GM15510 (cell line): ENCODE measurements around the gene P3H2.

Source experiments
- POLR2A ChIP-seq: IDR thresholded peaks from 3 replicates; pipeline ENCODE4 v1.6.1; 2011; ENCODE audit warnings: borderline replicate concordance; ENCODE audit not compliant: insufficient read length; ENCODE audit errors: extremely low read depth

Gene P3H2

GRCh38 chr3:189944285-189945145 lies 176.2 kb downstream of the P3H2 start:
- TF ChIP-seq POLR2A: no peak

- no peak for TF ChIP-seq POLR2A
These were observed 177.7 kb downstream of the P3H2 start for GRCh38 chr3:189942948-189943347.

GRCh38 chr3:189941679-189942078 lies 179.0 kb downstream of the P3H2 start:
- TF ChIP-seq POLR2A: no peak

- no peak for TF ChIP-seq POLR2A
These were observed 179.6 kb downstream of the P3H2 start for GRCh38 chr3:189941125-189941524.

GRCh38 chr3:189937302-189938127 lies 183.2 kb downstream of the P3H2 start:
- no peak for TF ChIP-seq POLR2A

- no peak for TF ChIP-seq POLR2A
These were observed 184.3 kb downstream of the P3H2 start for GRCh38 chr3:189936201-189936945.

GRCh38 chr3:189927975-189928895 lies 192.5 kb downstream of the P3H2 start:
- TF ChIP-seq POLR2A: no peak

GRCh38 chr3:189921770-189922169 lies 198.9 kb downstream of the P3H2 start:
- TF ChIP-seq POLR2A: no peak

- no peak for TF ChIP-seq POLR2A
These were observed 205.9 kb downstream of the P3H2 start for GRCh38 chr3:189914799-189915198.

GRCh38 chr3:189911001-189911400 lies 209.7 kb downstream of the P3H2 start:
- TF ChIP-seq POLR2A: no peak

- no peak for TF ChIP-seq POLR2A
These were observed 211.1 kb downstream of the P3H2 start for GRCh38 chr3:189909573-189909972.

GRCh38 chr3:189909139-189909538 lies 211.6 kb downstream of the P3H2 start:
- no peak for TF ChIP-seq POLR2A

- no peak for TF ChIP-seq POLR2A
These were observed 212.1 kb downstream of the P3H2 start for GRCh38 chr3:189908646-189909045.

- no peak for TF ChIP-seq POLR2A
These were observed 212.9 kb downstream of the P3H2 start for GRCh38 chr3:189907803-189908202.
